ENCODE data around the gene LRRC26.

The LRRC26 gene

DNA sequence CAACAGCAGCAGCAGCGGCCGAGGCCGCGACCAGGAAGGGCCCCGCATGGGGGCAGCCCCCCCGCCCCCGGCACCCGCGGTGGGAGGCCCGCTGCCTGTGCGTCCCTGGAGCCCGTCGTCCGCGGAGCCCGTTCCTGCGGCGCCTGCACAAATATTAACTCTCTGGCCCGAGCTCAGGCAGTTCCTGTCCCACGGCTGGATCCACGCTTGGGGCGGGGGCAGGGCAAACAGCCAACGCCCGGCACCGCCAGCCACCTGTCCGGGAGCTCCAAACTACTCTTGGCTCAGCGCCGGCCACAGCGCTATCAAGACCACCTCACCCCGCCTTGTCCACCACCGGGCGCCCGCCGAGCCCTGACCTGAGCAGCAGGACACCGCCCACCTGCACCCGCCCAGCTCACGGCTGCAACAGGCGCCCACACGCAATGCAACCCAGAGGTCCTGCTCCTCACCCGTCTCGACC, at the start of gene LRRC26:
TSS of gene LRRC26 (minus strand) at position 156 of the 463 bp plus-strand sequence. CDS start at position 48, 108 bp downstream.
- no peak for FAIRE-seq

DNA sequence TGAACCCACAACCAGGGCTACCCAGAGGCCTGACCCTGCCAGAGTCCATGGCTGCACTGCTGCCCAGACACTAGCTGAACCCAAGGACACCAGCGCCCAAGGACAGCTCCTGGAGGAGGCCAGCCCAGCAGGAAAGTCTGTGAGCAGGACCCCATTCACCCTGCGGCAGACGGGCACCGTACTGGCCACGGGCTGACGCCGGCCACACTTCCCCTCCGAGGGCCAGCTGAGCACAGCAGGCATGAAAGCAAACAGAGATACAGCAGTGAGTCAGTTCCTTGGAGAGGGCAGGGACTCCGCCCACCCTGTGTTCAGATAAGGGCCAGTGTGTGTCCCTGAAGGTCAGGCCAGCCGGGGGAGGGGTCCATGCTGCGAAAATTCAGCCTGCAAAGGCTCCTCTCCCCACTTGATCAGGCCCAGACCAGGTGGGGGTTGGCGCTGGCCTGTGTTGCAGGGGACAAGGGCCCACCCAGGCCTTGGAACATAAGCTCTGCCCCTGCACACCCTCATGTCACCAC, 49.0 kb upstream of the LRRC26 start:
- no peak for FAIRE-seq

DNA sequence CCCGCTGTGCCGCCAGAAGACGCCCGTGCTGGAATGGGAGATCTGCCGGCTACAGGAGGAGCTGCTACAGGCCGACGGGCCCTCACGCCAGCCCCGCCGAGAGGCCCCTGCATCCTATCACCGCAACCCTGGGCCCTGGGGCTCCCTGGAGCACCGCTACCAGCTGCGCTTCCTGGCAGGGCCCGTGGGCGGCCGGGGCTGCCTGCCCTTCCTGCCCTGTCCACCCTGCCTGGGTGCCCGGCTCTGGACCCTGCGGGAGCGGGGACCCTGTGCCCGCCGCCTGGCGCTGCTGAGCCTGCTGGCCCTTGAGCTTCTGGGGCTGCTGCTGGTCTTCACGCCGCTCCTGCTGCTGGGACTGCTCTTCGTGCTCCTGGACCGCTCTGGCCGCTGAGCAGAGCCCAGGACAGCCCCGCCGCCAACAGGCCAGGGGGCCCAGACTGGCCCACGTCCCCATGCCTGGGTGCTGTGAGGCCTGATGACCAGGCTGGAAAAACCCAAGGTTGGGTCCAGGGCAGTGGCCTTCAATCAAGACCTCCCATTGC, 48.4 kb upstream of the LRRC26 start:
- no peak for FAIRE-seq

GRCh38 chr9:137217276-137218211, 47.7 kb upstream of the LRRC26 start:
- peak; percentile 87 for FAIRE-seq

DNA sequence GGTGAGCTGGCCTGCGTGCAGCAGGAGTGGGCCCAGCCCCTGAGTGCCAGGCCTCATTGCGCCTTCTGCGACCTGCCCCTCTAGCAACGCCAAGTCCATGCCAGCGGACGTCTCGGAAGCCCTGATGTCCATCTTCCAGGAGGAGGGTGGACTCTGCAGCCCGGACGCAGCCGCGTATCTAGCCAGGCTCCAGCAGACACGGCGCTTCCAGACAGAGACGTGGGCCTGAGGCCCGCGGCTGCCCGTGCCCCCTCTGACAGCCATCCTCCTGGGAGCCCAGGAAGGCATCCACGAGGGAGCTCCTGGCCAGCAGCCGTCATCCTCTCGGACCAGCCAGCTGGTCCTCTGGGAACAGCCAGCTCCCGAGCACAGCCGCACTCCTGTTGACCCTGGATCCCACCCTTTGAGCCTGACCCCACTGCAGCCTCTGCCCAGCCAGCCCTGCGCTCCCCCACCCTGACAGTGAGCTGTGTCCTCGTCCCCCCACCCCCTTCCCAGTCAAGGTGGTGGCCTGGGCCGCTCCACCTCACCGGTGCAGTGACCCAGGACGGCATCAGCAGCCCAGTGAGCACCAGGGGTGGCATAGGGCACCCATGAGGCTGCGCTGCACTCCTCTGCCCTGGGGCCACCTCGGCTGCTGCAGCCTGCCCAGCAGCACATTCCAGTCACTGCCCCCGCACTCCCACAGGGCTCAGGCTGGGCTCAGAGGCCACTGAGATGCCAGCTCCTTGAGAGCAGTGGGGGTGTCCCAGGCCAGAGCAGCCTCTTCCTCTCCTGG, 46.5 kb upstream of the LRRC26 start:
- no peak for FAIRE-seq

DNA sequence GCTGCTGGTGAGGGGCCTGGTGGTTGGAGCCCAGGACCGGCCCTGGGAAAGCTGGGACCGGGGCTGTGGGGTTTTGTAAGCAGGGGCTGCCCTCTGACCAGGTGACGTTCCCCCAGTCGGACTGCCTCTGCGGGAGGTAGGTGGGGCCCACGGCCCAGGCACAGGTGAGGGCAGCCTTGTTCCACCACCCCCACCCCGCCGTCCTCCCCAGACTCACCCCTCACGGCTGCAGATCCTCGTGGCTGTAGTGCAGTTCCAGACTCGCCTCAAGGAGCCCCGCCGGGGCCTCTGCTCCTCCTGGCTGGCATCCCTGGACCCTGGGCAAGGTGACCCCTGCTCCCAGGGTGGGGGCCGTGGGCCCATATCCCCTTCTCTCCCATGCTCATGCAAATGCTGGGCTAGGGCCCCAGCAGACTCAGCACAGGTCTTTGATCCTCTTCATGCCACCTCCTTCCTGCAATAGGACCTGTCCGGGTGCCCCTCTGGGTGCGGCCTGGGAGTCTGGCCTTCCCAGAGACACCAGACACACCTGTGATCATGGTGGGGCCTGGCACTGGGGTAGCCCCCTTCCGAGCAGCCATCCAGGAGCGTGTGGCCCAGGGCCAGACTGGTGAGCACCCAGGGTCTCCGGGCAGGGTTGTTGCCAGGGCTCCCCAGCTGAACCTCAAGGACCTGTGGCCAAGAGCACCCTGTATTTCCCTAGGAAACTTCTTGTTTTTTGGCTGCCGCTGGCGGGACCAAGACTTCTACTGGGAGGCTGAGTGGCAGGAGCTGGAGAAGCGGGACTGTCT, 45.5 kb upstream of the LRRC26 start:
- no peak for FAIRE-seq

DNA sequence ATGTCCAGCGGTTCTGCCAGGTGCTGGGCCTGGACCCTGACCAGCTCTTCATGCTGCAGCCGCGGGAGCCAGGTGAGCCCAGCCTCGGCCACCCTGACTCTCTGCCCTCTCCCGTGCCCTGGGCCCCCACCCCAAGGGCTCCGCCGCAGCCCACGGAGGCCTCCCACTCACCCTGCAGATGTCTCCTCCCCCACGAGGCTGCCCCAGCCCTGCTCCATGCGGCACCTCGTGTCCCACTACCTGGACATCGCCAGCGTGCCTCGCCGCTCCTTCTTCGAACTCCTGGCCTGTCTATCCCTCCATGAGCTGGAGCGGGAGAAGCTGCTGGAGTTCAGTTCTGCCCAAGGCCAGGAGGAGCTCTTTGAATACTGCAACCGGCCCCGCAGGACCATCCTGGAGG, 44.8 kb upstream of the LRRC26 start:
- no peak for FAIRE-seq

GRCh38 chr9:137213160-137214060, 43.6 kb upstream of the LRRC26 start:
- FAIRE-seq, result no peak

- no peak for FAIRE-seq
Observed at GRCh38 chr9:137212520-137212919, 42.7 kb upstream of the LRRC26 start.

GRCh38 chr9:137211532-137211931, 41.7 kb upstream of the LRRC26 start:
- no peak for FAIRE-seq

DNA sequence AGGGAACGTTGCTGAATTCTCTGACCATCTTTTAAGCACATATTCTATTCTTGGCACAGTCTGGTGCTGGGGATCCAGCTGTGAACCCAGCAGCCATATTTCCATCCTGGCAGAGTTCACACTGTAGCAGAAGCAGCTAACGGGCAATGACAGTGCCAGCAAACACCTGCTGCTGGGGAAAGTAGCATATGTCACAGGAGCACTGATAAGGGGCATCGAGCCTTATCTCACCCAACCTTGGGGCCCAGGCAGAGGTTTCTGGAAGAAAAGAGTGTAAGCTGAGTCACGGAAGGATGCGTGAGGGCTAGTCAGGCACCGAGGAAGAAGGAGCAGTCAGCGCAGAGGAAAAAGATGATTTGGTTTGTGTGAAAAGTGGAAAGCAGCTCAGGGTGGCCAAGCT, 36.8 kb upstream of the LRRC26 start:
- FAIRE-seq, result no peak

DNA sequence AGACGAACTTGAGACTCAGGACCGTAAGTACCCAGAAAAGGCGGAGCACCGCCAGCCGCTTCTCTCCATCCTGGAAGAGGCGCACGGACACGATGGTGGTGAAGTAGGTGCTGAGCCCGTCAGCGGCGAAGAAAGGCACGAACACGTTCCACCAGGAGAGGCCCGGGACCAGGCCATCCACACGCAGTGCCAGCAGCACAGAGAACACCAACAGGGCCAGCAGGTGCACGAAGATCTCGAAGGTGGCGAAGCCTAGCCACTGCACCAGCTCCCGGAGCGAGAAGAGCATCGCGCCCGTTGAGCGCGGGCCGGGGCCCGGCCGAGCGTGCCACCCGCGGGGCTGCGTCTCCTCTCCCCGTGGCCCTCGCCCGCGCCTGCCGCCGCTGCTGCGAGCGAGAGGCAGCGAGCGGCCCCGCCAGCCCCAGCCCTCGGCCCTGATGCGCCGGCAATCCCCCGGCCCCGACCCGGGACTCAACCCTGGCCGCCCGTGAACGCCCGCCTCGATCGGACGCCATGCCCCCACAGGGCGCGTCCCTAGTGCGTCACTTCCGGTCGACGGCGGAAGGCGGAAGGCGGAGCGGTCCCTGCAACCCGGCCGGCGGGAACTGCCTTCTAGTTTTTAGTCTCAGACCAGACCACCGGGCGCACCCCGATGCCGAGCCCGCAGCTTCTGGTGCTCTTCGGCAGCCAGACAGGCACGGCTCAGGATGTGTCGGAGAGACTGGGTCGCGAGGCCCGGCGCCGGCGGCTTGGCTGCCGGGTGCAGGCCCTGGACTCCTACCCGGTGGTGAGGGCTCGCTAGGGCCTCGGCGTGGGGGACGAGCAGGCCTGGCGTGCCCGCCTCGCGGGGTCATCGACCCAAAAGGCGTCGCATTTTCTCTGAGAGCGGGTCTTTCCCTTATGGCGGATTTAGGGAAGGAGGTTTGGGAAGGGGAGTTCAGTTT, 35.5 kb upstream of the LRRC26 start, which contains the start of the genes NDOR1 and TMEM203:
TSS of gene NDOR1 (plus strand) at position 575 of the 944 bp plus-strand sequence. CDS start at position 653, 78 bp downstream.
TSS of gene TMEM203 (minus strand) at position 523 of the 944 bp plus-strand sequence. CDS start at position 289, 234 bp downstream.
- no peak for FAIRE-seq

DNA sequence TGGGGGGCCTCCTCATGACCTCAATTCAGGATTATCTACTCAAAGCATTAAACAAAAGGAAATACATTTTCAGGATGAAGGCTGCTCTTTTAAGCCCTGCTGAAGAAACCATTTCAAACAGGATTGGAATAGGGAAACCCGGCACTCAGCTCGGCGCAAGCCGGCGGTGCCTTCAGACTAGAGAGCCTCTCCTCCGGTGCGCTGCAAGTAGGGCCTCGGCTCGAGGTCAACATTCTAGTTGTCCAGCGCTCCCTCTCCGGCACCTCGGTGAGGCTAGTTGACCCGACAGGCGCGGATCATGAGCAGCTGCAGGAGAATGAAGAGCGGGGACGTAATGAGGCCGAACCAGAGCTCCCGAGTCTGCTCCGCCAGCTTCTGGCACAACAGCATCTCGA, 34.9 kb upstream of the LRRC26 start:
- FAIRE-seq, result no peak

- FAIRE-seq, result no peak
Observed at GRCh38 chr9:137202966-137203365, 33.1 kb upstream of the LRRC26 start.

GRCh38 chr9:137201205-137201868, 31.5 kb upstream of the LRRC26 start:
- no peak for FAIRE-seq

DNA sequence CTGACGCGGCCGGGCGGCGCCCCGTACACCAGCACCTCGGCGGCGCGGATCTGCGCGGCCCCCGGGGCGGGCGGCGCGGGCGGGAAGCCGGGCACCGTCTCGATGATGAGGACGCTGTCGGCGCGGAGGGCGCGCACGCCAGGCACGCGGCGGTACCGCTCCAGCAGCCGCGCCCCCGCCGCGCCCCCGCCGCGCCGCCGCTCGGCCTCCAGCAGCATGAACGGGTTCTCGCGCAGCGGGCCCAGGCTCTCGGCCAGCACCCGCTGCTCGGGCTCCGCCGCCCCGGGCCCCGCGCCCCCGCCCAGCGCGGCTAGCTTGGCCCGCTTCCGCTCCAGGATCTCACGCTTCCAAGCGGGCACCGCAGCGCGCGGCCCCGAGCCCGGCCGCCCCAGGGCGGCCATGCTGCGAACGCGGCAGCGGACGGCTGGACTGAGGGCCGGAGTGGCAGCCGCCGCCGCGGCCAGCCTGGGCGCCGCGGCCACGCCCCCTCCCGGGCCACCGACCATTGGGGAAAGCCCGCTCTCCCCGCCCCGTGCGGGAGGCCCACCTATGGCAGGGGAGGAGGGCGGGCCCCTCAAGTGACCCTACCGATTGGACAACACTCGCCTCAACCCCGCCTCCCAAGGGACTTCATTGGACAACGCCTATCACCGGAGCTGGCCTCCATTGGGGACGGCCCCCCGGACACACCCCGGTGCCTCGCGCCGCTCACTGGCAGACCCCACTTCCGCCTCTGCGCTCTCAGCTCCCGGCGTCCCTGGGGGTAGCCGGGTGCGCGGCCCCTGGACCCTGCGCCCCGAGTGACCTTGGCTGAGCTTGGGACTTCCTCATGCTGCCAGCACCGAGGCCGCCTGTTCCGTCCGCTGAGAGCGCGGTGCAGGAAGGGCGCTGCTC, 30.7 kb upstream of the LRRC26 start, which contains the start of gene TPRN:
TSS of gene TPRN (minus strand) at position 431 of the 894 bp plus-strand sequence. CDS start at position 401, 30 bp downstream.
- FAIRE-seq, result peak; percentile 95

GRCh38 chr9:137199411-137200121, 29.7 kb upstream of the LRRC26 start:
- no peak for FAIRE-seq

Measured in G401.6 (cell line).